ENCODE data around the gene MAP3K20.

MAP3K20 gene

DNA sequence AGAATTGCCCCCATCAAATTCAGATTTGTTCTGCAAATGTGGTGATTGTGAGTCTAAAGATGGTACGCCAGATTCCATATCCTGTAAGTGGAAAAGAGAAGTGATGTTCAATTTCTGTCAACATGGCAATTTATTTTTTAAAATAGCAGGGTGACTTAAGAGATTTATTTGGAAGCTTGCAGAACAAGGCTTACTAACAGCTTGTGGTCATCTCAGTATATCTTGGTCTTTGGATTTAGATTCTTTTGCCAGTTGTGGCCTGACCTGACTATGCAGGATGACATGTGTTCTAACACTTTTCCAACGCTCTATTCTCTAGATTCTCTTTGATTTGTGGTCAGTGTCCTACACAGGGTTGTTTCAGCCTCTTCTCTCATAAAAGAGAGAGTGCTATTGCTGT is 74.4 kb downstream of the MAP3K20 start:
- Histone ChIP-seq H3K9ac (ENCODE audit: low read depth, low read length) (no peak overlapping the region), H3K4me3 (ENCODE audit: low read depth in 1 of 2, low read length in 2 of 2) (no peak overlapping the region), H3K4me1 (ENCODE audit: insufficient read depth, low read length) (no peaks in the 10 kb centered on the region), H3K4me2 (ENCODE audit: insufficient read depth, low read length) (no peak overlapping the region), H3K27ac (ENCODE audit: low read length) (no peak overlapping the region), H3K27me3 (ENCODE audit: insufficient read depth, low read length, poor library complexity) (no peaks in the 10 kb centered on the region), H3K79me2 (ENCODE audit: insufficient read depth, low read length) (peaks cover 7% of the 10 kb centered on the region; the same call in 1 of the 2 replicates), H2AFZ (ENCODE audit: low read depth, low read length) (no peak overlapping the region), H3K9me3 (ENCODE audit: insufficient read depth, low read length, severe bottlenecking) (no peaks in the 10 kb centered on the region), H3K36me3 (ENCODE audit: insufficient read depth, low read length) (no peaks in the 10 kb centered on the region; the same call in 1 of the 2 replicates), H4K20me1 (ENCODE audit: insufficient read depth, low read length) (no peaks in the 10 kb centered on the region; the same call in 1 of the 2 replicates)
- DNase-seq = no peak
- ATAC-seq (ENCODE audit: insufficient read depth, low read depth) = no peak
- TF ChIP-seq, protein P1, sequence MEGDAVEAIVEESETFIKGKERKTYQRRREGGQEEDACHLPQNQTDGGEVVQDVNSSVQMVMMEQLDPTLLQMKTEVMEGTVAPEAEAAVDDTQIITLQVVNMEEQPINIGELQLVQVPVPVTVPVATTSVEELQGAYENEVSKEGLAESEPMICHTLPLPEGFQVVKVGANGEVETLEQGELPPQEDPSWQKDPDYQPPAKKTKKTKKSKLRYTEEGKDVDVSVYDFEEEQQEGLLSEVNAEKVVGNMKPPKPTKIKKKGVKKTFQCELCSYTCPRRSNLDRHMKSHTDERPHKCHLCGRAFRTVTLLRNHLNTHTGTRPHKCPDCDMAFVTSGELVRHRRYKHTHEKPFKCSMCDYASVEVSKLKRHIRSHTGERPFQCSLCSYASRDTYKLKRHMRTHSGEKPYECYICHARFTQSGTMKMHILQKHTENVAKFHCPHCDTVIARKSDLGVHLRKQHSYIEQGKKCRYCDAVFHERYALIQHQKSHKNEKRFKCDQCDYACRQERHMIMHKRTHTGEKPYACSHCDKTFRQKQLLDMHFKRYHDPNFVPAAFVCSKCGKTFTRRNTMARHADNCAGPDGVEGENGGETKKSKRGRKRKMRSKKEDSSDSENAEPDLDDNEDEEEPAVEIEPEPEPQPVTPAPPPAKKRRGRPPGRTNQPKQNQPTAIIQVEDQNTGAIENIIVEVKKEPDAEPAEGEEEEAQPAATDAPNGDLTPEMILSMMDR (IDR thresholded peaks at IDR 0.05; ENCODE audit: borderline replicate concordance, extremely low read depth, low read length, poor library complexity, severe bottlenecking) = no peak
- TF ChIP-seq EZH2 (IDR thresholded peaks at IDR 0.05; ENCODE audit: borderline replicate concordance, low read depth, low read length, severe bottlenecking) = no peak

DNA sequence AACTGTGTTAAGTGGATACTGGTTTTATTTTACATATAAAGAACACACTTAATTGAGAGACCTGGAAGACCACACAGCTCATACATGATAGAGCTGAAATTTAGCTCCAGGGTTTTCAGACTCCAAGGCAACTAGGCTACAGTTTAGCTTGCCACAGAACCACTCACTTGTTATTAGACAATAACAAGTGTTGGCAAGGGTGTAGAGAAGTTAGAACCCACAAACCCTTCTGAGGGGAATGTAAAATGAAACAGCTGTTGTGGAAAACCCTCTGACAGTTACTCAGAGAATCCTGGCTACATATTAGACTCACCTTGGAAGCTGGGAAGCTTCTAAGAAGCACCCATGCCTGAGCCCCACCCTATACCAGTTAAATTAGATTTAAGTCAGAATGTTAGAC is 75.3 kb downstream of the MAP3K20 start:
- H3K9me3 ChIP-seq (ENCODE audit: insufficient read depth, low read length, severe bottlenecking) = no peaks in the 10 kb centered on the region
- no peaks in the 10 kb centered on the region for H3K27me3 ChIP-seq (ENCODE audit: insufficient read depth, low read length, poor library complexity)
- H3K79me2 ChIP-seq (ENCODE audit: insufficient read depth, low read length) = peaks cover 7% of the 10 kb centered on the region; the same call in 1 of the 2 replicates
- DNase-seq (no peak), ATAC-seq (ENCODE audit: insufficient read depth, low read depth) (no peak)
- no peak overlapping the region for H3K27ac ChIP-seq (ENCODE audit: low read length)
- no peaks in the 10 kb centered on the region for H3K4me1 ChIP-seq (ENCODE audit: insufficient read depth, low read length)
- no peak for TF ChIP-seq EZH2 (IDR thresholded peaks at IDR 0.05; ENCODE audit: borderline replicate concordance, low read depth, low read length, severe bottlenecking)
- TF ChIP-seq, protein P1 (IDR thresholded peaks at IDR 0.05; ENCODE audit: borderline replicate concordance, extremely low read depth, low read length, poor library complexity, severe bottlenecking) = no peak
- H3K4me2 ChIP-seq (ENCODE audit: insufficient read depth, low read length) = no peak overlapping the region
- no peak overlapping the region for H2AFZ ChIP-seq (ENCODE audit: low read depth, low read length)
- no peak overlapping the region for H3K4me3 ChIP-seq (ENCODE audit: low read depth in 1 of 2, low read length in 2 of 2)
- H3K36me3 ChIP-seq (ENCODE audit: insufficient read depth, low read length) = no peaks in the 10 kb centered on the region; the same call in 1 of the 2 replicates
- H4K20me1 ChIP-seq (ENCODE audit: insufficient read depth, low read length) = no peaks in the 10 kb centered on the region; the same call in 1 of the 2 replicates
- H3K9ac ChIP-seq (ENCODE audit: low read depth, low read length) = no peak overlapping the region

- no peaks in the 10 kb centered on the region for H3K4me1 ChIP-seq (ENCODE audit: insufficient read depth, low read length)
- no peak for TF ChIP-seq EZH2 (IDR thresholded peaks at IDR 0.05; ENCODE audit: borderline replicate concordance, low read depth, low read length, severe bottlenecking)
- TF ChIP-seq, protein P1 (IDR thresholded peaks at IDR 0.05; ENCODE audit: borderline replicate concordance, extremely low read depth, low read length, poor library complexity, severe bottlenecking) = no peak
- no peak overlapping the region for H3K9ac ChIP-seq (ENCODE audit: low read depth, low read length)
- no peaks in the 10 kb centered on the region; the same call in 1 of the 2 replicates for H4K20me1 ChIP-seq (ENCODE audit: insufficient read depth, low read length)
- H3K27ac ChIP-seq (ENCODE audit: low read length) = no peak overlapping the region
- DNase-seq (no peak), ATAC-seq (ENCODE audit: insufficient read depth, low read depth) (no peak)
- H3K4me3 ChIP-seq (ENCODE audit: low read depth in 1 of 2, low read length in 2 of 2) = no peak overlapping the region
- H3K4me2 ChIP-seq (ENCODE audit: insufficient read depth, low read length) = no peak overlapping the region
- no peaks in the 10 kb centered on the region for H3K27me3 ChIP-seq (ENCODE audit: insufficient read depth, low read length, poor library complexity)
- H3K36me3 ChIP-seq (ENCODE audit: insufficient read depth, low read length) = no peaks in the 10 kb centered on the region; the same call in 1 of the 2 replicates
- H3K9me3 ChIP-seq (ENCODE audit: insufficient read depth, low read length, severe bottlenecking) = no peaks in the 10 kb centered on the region
- H3K79me2 ChIP-seq (ENCODE audit: insufficient read depth, low read length) = peaks cover 7% of the 10 kb centered on the region; the same call in 1 of the 2 replicates
- H2AFZ ChIP-seq (ENCODE audit: low read depth, low read length) = no peak overlapping the region
These were observed 76.2 kb downstream of the MAP3K20 start for GRCh38 chr2:173151671-173152401.

All from DND-41 (cell line).